Caco-2 (cell line): Measurements from ENCODE around the gene UST. TPM values are rescaled to one million over a fixed set of nuclear protein-coding genes. Genes with fewer than 3 reads are reported as not detected.
"Not testable (repeated sequence)": the region's sequence is repeated elsewhere in the genome, so short reads cannot be mapped to it uniquely, and the experiment has no call there.

Experiments
- BruUV-seq: library from RNA; stranded (reverse); fragments of 400-500 nt; replicated peaks from 2 replicates; lab custom pipeline; 2021; lab: Mats Ljungman, UMichigan
- CTCF ChIA-PET: fragments of 300-600 bp; sonication (Branson Sonifier 250); formaldehyde crosslinking; loops from one replicate; lab custom pipeline; 2022; ENCODE audit warnings: antibody characterized with exemption; lab: Charles Lee
- POLR2A ChIA-PET: fragments of 300-600 bp; sonication (Branson Sonifier 250); formaldehyde crosslinking; loops from one replicate; lab custom pipeline; 2022; ENCODE audit warnings: antibody characterized with exemption; lab: Charles Lee
- DNase-seq, 2 experiments: peaks; one replicate each; pipeline versions ENCODE4 v3.0.0 to v3.0.0-alpha.2; 2020 to 2022
- H3K27me3 ChIP-seq: replicated peaks from 2 replicates; pipeline ENCODE4 v1.6.0; 2011; ENCODE audit warnings: low read length; ENCODE audit not compliant: control insufficient read depth, insufficient read depth
- H3K36me3 ChIP-seq: 2 replicates; pipeline ENCODE4 v1.5.1; 2011; ENCODE audit warnings: low read length; ENCODE audit not compliant: control insufficient read depth, insufficient read depth
- H3K4me1 ChIP-seq: fragments of 250-450 bp; sonication (Bioruptor Pico); 2 replicates; pipeline ENCODE4 v1.5.1; 2020; ENCODE audit warnings: mild to moderate bottlenecking
- H3K4me3 ChIP-seq: 2 replicates; pipeline ENCODE4 v1.5.1; 2011; ENCODE audit warnings: low read depth, mild to moderate bottlenecking, control low read depth, low read length
- H3K9me3 ChIP-seq: fragments of 250-450 bp; sonication (Bioruptor Pico); 2 replicates; pipeline ENCODE4 v1.5.1; 2020; ENCODE audit warnings: mild to moderate bottlenecking, moderate library complexity
- H3K27ac Mint-ChIP-seq: one replicate; pipeline ENCODE4 v1.8.0; 2022; ENCODE audit warnings: mixed read lengths; ENCODE audit not compliant: unreplicated experiment
- H3K27me3 Mint-ChIP-seq: one replicate; pipeline ENCODE4 v1.8.0; 2022; ENCODE audit warnings: mixed read lengths; ENCODE audit not compliant: insufficient read depth, unreplicated experiment
- H3K36me3 Mint-ChIP-seq: one replicate; pipeline ENCODE4 v1.8.0; 2022; ENCODE audit warnings: mild to moderate bottlenecking, mixed read lengths; ENCODE audit not compliant: insufficient read depth, unreplicated experiment
- H3K4me1 Mint-ChIP-seq: one replicate; pipeline ENCODE4 v1.8.0; 2022; ENCODE audit warnings: low read depth, mixed read lengths; ENCODE audit not compliant: unreplicated experiment
- H3K4me3 Mint-ChIP-seq: one replicate; pipeline ENCODE4 v1.8.0; 2022; ENCODE audit warnings: mild to moderate bottlenecking, moderate library complexity, mixed read lengths; ENCODE audit not compliant: unreplicated experiment
- H3K9me3 Mint-ChIP-seq: one replicate; pipeline ENCODE4 v1.8.0; 2022; ENCODE audit warnings: mixed read lengths; ENCODE audit not compliant: unreplicated experiment
- intact Hi-C: fragments of 100-400 bp; cut with micrococcal nuclease; formaldehyde crosslinking; loops from one replicate; pipeline ENCODE4 v1.10.0; 2022; ENCODE audit not compliant: unreplicated experiment
- total RNA-seq: library from RNA; stranded (reverse); gene quantifications from 2 replicates; pipeline ENCODE4 v1.2.3, GENCODE V29; 2022
- TF ChIP-seq, protein P1 (sequence below), 2 experiments: fragments of 200-600 bp in 1 of 2; IDR thresholded peaks; 1 replicate in 1 of 2; 2 replicates in 1 of 2; pipeline versions ENCODE4 v1.5.1 to v1.8.0; 2011 to 2022; ENCODE audit warnings: antibody characterized with exemption in 1 of 2, control low read depth in 1 of 2, inconsistent platforms in 1 of 2, low read depth in 1 of 2, low read length in 1 of 2, mild to moderate bottlenecking in 1 of 2, moderate library complexity in 1 of 2; ENCODE audit not compliant: insufficient read depth in 1 of 2, severe bottlenecking in 1 of 2, unreplicated experiment in 1 of 2

The UST gene
- total RNA-seq, 1 experiment from 2014 or later, result not detected

DNA sequence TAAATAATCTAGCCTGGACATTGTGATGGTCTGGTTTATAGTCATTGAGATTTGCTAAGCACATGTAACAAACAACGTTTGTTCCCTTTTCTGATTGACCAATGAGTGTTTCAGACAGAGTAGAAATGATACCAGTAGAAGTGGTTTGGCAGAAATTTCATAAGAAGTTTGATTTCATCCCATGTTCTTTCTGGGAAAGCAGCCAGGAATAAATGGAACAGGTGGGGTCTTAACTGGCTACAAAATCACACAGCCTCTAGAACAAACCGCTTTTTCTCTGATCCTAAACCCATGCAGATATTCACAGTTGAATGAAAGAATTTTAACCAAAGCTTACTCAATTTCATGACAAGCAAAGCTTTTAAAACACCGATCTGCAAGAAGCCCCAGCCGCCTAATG, 227.5 kb downstream of the UST start:
- no peaks in the 10 kb centered on the region for H3K36me3 ChIP-seq
- Mint-ChIP-seq H3K27me3 (peaks cover 15% of the 10 kb centered on the region), H3K9me3 (no peaks in the 10 kb centered on the region), H3K27ac (no peak overlapping the region), H3K4me3 (no peak overlapping the region), H3K36me3 (no peaks in the 10 kb centered on the region), H3K4me1 (no peaks in the 10 kb centered on the region)
- BruUV-seq, result no TSS peak
- H3K4me1 ChIP-seq, result no peaks in the 10 kb centered on the region
- DNase-seq, result no peak
- ChIA-PET CTCF (interaction anchor here (1.5 kb wide), 1 partner anchor 396 kb away, joined by 5 read pairs; no protein-coding TSS in a partner anchor), POLR2A (no interaction called here)
- intact Hi-C loops, result no loop called here
- H3K9me3 ChIP-seq, result no peaks in the 10 kb centered on the region
- H3K27me3 ChIP-seq, result no peaks in the 10 kb centered on the region; the same call in none of the 2 replicates
- TF ChIP-seq, protein P1, sequence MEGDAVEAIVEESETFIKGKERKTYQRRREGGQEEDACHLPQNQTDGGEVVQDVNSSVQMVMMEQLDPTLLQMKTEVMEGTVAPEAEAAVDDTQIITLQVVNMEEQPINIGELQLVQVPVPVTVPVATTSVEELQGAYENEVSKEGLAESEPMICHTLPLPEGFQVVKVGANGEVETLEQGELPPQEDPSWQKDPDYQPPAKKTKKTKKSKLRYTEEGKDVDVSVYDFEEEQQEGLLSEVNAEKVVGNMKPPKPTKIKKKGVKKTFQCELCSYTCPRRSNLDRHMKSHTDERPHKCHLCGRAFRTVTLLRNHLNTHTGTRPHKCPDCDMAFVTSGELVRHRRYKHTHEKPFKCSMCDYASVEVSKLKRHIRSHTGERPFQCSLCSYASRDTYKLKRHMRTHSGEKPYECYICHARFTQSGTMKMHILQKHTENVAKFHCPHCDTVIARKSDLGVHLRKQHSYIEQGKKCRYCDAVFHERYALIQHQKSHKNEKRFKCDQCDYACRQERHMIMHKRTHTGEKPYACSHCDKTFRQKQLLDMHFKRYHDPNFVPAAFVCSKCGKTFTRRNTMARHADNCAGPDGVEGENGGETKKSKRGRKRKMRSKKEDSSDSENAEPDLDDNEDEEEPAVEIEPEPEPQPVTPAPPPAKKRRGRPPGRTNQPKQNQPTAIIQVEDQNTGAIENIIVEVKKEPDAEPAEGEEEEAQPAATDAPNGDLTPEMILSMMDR (IDR thresholded peaks at IDR 0.05; ENCODE audit: insufficient read depth in 1 of 2, low read depth in 1 of 2, low read length in 1 of 2, severe bottlenecking in 1 of 2, unreplicated experiment in 1 of 2), result no peak
- H3K4me3 ChIP-seq, result no peak overlapping the region

DNA sequence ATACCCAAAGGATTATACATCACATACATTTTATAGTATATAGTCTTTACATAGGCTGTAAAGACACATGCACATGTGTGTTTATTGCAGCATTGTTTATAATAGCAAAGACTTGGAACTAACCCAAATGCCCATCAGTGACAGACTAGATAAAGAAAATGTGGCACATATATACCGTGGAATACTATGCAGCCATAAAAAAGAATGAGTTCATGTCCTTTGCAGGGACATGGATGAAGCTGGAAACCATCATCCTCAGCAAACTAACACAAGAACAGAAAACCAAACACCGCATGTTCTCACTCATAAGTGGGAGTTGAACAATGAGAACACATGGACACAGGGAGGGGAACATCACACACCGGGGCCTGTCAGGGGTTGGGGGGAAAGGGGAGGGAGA, 231.5 kb downstream of the UST start:
- H3K36me3 ChIP-seq, intact Hi-C loops, H3K9me3 ChIP-seq, POLR2A ChIA-PET, H3K4me1 ChIP-seq, BruUV-seq, H3K4me3 ChIP-seq, DNase-seq, H3K27me3 ChIP-seq, H3K4me3 Mint-ChIP-seq, H3K27ac Mint-ChIP-seq, H3K9me3 Mint-ChIP-seq, H3K4me1 Mint-ChIP-seq, CTCF ChIA-PET, H3K36me3 Mint-ChIP-seq: not testable (repeated sequence)
- peaks cover 13% of the 10 kb centered on the region for H3K27me3 Mint-ChIP-seq

DNA sequence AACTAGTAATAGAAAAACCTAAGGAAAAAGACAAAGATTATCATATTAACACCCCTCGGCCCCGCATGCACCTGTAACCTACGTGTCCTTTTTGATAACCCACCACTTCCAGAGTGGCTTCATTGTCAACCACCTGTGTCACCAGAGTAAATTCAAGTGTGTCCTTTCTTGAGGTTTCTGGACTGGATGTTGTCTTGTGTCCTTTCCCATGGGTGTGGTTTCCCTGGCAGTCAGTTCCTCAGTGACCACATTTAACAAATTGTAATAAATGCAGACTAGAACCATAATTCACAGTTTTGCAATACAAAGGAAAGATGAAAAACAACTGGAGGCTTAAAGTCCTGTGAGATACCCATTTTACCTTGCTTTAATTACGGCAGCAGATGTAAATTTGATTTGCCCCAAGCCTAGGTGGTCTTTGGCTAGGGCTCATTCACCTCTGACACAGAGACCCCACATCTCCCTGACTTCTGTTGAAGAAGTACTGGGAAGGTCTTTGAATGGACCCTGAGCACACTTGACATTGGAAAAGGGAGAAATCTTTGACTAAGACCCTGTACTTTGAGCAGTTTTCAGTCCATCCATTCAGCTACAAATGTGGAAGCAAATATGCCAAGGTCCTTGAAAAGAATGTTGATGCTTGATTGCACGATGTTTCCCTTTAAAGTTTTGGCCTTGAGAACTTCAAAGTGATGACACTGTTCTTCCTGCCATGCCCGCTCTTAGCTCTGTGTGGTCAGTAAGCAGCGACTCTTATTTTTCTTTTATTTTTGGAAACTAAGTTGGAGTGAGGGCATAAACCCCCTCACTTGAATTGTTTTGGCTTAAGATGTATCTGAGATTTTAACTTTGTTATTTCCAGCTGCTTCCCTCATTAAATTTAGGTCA, 232.4 kb downstream of the UST start:
- H3K4me1 ChIP-seq, result no peaks in the 10 kb centered on the region
- POLR2A ChIA-PET, result no interaction called here
- peaks cover 13% of the 10 kb centered on the region for H3K27me3 Mint-ChIP-seq

More for the DNA sequence above, 232.4 kb downstream of the UST start:
- Histone ChIP-seq H3K4me3 (no peak overlapping the region), H3K27me3 (no peaks in the 10 kb centered on the region; the same call in 1 of the 2 replicates), H3K36me3 (no peaks in the 10 kb centered on the region), H3K9me3 (no peaks in the 10 kb centered on the region)
- intact Hi-C loops, result no loop called here
- no peak overlapping the region for H3K27ac Mint-ChIP-seq
- DNase-seq, result no peak
- H3K4me1 Mint-ChIP-seq, result no peaks in the 10 kb centered on the region
- TF ChIP-seq, protein P1 (IDR thresholded peaks at IDR 0.05; ENCODE audit: insufficient read depth in 1 of 2, low read depth in 1 of 2, low read length in 1 of 2, severe bottlenecking in 1 of 2, unreplicated experiment in 1 of 2), result no peak
- BruUV-seq, result no TSS peak
- H3K36me3 Mint-ChIP-seq, result no peaks in the 10 kb centered on the region
- H3K9me3 Mint-ChIP-seq, result no peaks in the 10 kb centered on the region
- no peak overlapping the region for H3K4me3 Mint-ChIP-seq
- CTCF ChIA-PET, result no interaction called here
